Islet of Langerhans (tissue), 1 donor: ENCODE measurements around the gene KCNMA1.

Experiments used
- FAIRE-seq: peaks from one replicate; lab custom pipeline; 2011; peaks lifted over from hg19 to GRCh38; lab: Jason Lieb, UNC

Gene KCNMA1

DNA sequence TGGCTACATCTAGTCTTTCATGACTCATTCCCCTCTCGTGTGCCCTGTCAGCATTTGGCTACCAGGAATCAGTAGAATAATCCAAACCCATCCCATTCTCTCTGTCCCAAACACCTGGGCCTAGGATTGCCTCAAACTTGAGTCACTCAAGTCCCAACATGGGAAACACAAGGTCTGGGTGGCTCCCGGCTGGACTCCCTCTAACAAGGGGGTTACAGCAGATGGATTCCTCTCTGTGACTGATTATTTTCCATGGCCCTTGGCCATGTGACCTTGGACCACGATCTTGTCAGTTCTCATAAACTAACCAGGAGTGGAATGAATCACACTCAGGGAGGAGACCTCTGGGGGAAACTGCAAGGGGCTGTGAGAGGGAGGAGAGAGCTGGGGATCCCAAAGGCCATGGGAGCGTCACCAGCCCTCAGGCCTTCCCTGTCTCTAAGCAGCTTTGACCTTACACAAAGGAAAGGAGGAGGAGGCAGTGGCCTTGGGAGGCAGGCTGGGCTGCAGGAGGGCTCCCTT, 533.1 kb downstream of the KCNMA1 start:
- FAIRE-seq, result no peak

DNA sequence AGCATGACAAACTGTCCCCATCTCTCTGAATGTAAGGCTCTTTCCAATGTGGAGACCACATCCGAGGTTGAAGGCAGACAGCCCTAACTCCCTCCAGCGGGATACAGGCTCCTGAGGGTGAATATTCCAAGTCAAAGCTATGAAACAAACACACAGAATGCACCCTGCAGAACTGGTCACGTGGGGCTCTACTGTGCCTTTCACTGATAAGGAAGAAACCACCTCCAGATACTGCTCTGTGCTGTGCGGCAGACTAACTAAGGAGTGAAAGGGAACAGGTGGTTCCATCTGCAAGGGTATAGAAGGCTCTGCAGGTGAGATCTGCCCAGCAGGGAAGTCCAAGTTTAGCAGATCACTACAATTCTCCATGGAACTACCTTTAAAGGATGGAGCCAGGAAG, 534.4 kb downstream of the KCNMA1 start:
- no peak for FAIRE-seq

DNA sequence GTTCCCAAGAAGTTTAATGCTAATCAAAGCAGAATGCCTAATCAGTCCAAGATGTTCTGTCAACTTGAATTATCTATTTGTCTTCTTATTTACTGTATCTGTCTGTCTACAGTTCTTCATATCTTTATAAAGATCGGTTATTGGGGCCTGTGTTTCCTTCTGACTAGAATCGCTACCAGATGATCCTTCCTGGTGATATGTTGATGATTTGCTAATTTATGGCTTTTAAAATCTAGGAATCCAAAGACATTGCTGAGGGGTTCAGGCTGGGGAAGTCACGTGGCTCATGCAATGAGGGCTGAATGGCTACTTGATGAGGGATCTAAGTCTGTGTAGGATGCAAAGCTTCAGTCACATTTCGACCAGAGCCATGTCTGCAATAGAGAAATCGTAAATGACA, 536.3 kb downstream of the KCNMA1 start:
- no peak for FAIRE-seq

DNA sequence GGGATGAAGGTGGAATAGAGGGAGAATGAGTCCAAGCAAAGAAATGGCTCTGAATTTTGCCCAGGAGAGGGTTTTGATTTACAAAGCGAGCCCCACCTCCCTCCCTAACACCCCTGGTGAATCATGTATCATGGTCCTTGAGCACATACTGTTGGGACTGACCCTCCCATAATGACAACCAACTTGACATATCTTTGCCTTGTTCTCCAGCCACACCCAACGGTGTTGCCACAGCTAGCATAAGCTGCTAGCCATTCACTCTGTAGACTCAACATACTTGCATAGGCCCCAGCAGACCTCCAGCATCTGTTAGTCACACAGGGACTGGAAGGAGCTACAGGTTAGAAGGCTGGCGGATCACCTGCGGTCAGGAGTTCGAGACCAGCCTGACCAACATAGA, 538.5 kb downstream of the KCNMA1 start:
- FAIRE-seq, result no peak

DNA sequence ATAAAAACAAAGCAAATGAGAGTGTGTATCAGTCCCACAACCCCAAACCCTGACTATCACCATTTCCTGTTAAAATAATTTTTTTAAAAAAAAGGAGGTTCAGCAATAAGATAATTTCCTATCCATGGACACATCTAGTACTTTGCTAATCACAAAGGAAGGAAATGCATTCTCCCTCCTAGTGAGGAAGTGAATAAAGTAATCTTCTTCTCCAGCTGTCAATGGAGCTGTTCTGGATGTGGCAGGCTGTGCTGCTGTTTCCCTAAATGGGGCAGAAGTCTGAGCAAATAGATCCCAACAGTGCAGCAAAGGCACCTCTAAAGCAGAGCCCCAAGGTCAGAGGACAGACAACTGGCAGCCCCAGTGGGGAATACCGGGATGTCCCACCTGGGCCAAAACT, 540.0 kb downstream of the KCNMA1 start:
- no peak for FAIRE-seq

DNA sequence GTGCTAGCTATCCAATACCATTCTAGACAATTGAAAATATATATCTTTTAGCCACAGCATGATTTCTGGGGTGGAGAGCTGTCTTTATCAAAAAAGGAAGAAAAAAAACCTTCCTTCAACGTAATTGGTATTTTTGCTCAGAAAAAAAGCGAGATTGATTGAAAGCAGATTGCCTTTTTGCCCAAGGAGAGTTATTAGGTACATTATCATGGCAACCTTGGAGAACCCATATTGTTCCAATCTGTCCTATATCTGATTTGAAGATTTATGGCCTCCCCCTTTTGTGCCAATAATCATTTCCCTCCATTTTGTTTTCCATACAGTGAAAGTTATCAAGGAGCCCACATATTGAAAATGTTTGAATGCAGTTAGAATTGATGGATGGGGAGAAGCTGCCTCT, 544.5 kb downstream of the KCNMA1 start:
- FAIRE-seq, result no peak

DNA sequence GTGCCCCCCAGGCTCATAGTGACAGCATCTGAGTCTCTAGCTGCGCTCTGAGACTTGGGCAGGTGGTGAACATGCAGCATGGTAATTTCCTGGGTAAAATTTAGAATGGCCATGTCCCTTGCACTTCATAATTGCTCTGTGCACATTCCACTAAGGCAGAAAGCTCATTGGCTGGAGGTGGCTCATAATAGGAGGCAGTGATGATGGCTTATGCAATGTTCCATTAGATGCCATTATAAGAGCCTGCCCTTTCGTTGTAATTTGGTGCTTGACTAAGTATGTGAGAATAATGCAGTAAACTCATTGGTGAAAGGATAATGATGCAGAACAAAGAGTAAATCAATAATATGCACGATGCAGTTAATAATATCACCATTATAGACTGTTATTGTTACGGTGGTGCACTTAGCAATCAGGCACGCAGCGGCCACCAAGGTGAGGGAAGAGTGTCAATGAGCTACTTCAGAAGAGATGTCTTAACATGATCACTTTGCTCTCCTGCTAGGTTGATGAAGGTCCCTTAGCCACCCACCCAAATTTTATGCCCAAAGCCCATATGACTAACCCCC, 545.9 kb downstream of the KCNMA1 start:
- no peak for FAIRE-seq

DNA sequence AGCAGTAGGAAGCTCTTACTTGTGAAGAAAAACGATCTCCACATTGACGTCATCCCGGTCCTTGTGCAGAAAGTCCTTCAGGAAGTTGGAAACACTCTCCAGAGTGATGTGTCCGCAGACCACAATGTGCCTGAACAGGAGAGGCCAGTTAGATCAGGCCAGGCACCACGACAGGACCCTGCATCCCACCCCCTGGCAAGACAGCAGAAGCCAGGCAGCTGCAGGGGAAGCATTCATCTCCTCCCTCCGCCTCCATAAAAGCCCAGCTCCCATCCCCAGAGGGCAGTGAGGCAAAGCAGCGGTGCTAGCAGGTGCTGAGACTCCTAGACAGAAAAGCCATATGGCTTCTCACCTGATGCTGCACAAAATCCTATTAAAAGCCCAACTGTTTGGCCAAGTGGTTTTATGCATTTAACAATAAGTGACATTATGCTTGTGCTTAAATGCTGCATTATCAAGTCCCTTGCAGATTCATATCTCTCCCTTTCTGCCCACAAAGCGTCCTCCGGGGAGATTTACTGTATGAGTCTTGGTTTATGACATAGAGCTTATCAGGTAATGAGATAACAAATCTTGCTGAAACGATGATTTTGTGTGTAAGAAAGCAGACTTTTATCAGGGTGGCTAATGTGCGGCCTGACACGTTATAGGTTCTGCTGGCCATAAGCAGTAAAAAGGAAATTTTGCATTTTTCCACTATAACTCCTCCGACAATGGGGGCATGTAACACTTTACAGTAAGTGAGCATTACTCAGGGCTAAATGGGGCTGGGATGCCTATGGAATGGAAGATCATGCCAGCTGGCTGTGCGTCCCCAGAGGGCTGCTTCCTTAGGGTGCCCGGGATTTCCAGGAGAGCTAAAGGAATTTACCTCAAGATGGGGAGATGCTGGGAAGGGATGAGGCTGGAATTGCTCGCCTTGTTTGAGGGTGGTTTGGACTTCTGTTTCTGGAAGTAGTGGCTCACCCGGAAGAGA, 546.9 kb downstream of the KCNMA1 start:
- no peak for FAIRE-seq

DNA sequence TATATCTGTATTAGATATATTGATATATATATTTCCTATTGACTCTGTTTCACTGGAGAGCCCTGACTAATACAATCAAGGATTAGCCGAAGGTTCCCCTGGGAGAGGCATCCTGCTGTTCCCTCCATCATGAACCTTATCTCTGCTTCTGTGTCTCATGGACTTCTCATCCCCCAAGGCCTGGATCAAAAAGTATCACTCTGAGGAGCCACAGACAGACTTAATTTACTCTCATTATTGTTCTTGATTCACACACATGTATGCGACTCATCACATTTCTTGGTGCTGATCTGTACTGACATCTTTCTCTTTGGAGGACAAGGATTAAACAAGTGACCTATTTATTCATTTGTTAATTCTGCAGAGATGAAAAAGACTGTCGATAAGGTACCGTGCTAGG, 550.2 kb downstream of the KCNMA1 start:
- FAIRE-seq, result no peak

DNA sequence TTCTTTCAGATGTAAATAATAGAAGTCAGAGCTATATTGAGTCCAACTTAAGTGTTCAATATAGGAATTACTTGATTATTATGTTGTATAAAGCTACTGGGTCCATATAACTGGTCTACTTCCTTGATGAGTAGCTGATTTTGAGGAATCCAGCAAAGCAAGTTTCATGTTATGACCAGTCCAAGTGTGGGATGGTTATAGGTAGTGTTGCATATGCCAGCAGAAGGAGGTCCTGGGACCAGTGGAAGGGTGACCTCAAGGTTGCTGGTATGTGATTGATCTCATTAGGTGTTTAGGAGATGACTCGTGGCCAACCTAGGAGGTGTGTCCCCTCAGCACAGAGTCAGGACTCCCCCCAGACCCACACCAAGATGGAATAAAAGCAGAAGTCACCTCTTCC, 551.5 kb downstream of the KCNMA1 start:
- no peak for FAIRE-seq

DNA sequence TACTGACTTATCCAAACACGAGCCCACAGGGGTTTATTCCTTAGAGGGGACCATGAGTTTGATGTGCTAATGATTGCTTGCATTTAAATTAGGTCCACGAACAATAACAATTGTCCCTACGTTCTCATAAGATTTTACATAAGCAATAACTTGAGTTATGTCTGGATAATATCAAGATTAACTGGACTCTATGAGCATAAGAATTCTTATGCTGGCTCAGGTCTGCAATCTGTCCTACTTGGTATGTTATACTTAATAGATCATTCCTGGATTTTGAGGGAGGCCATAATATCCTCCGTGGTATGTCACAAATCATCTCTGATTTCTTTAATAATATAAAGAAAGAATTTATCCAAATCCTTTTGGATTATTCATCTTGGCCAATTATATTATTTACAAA, 552.3 kb downstream of the KCNMA1 start:
- FAIRE-seq, result no peak

DNA sequence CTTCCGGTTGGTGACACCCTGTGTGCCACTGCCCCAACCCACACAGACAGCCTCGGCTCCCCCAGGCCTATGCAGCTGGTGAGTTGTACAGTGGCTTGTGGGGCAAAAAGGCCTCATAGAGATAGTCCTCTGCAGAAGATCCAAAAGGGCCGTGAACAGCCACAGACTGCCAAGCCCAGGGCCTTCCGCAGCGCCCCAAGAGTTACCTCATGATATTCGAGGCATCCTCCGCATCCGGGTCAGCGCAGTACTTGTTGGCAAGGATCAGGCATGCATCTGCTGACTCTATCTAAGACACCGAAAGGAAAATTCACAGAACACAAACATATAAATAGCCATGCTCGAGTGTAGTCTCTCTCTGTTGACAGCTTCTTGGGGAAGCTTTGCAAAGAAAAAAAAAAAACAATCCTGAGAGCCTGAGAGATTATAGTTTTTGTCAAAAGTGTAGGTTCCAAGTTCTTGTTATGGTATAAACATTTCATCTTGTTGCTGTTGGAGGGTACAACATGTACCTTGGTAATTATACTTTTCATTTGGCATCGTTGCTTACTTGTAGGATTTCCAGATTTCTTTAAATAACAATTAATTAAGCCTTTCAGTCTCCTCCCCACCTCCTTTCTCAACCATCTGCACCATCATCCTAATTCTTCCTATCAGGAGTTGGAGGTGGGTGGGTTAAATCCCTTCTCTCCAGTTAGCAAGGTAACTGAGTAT, 553.0 kb downstream of the KCNMA1 start:
- FAIRE-seq, result no peak

DNA sequence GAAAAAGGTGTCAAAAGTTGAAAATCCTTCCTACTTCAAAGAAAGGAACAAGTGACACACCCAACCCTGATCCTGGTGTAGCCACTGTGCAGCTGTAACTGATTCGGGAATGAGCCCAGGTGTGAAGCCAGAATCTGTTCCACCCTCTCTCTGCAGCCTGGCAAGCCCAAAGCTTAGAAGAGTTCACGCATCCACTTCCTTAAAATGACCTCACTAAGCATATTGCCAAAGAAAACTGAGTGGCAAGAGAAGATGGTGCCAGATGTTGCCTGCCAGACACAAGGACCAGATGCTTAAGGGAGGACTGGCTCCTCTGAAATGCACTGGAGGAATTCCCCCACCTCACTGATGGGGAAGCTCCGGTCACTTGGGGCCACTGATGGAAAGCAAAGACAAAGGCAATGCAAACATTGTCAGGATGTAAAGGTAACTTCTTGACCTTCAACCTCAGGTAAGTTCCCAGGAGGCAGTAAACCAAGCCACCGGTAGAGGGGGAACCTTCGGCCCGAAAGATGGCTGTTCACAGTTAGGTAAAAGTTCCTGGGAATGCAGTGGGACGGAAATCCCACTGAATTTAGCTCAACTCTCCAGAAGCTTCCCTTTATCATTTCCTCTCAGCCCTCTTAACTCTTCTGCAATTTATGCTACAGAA, 554.9 kb downstream of the KCNMA1 start:
- no peak for FAIRE-seq

DNA sequence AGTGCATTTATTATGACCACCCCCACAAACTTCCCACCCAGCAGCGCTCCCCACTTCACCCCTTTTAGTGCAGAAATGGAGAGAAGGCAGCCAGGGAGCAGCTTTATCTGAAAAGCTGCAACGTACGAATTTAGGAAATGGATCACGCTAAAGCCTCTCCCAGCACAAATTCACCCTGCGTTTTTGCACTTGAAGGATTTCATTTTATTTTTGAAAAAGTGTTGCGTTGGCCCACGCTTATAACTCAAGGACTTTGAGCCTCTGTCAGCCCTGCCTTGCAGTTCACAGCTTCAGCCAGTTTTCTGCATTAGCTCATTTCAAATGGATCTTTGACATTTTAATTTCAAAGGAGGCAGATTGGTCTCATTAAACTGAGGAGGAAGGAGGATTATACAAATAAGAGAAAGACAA, 556.1 kb downstream of the KCNMA1 start:
- no peak for FAIRE-seq

DNA sequence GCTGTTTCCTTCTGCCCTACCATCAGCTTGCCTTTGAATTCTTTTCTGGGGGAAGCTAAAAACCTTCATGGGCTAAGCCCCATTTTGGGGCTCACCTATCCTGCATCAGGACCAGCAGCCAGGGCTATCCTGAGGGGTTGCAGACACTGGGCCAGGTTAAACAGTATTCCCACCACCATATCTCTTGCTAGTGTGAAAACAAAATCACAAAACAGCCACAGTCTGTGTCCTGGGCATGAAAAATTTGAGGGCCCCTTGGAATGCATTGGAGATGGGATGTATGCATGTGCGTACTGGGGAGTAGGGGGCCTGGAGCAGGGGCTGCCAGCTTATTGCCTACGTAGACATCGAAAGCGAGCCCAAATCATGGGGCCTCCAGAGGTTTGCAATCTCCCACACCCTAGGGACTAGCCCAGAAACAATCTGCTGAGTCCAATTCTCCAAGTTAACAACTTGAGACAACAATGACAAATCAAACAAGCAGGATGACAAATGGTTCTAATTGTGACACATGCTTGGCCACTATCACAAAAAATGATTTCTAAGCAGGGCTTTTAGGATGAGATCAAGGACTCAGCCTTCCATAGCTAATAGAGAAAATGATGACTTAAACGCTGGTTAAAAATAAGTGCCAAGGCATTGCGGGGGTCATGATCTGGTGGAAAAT, 557.1 kb downstream of the KCNMA1 start:
- no peak for FAIRE-seq

DNA sequence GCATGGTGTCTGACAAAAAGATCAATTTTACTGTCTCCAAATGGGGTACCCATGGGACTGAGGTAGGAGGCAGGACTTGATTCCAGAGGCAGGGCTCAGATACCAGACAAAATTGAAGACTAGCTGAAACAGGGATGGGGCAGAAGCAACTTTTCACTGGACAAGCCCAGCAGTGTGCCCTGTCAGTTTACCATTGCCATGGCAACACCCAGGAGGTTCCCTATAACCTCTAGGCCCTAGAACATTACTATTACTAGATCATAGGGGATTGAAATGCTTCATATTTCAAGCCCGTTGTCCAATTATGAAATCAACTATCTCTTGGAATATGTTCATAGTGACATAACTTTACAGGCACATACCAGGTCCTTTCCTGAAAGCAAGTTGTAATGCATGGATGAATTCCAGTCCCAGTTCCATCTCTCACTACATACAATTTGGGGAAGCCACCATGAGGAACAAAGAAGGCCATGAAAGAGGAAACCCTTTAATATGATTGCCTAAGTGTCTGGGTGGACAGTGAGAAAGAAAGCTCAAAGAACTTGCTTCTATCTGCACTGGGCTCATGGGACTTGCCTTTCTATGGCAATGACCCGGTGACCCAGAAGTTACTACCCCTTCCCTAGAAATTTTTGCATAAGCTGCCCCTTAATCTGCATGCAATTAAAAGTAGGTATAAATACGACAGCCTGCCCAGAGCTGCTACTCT, 557.9 kb downstream of the KCNMA1 start:
- FAIRE-seq, result no peak

DNA sequence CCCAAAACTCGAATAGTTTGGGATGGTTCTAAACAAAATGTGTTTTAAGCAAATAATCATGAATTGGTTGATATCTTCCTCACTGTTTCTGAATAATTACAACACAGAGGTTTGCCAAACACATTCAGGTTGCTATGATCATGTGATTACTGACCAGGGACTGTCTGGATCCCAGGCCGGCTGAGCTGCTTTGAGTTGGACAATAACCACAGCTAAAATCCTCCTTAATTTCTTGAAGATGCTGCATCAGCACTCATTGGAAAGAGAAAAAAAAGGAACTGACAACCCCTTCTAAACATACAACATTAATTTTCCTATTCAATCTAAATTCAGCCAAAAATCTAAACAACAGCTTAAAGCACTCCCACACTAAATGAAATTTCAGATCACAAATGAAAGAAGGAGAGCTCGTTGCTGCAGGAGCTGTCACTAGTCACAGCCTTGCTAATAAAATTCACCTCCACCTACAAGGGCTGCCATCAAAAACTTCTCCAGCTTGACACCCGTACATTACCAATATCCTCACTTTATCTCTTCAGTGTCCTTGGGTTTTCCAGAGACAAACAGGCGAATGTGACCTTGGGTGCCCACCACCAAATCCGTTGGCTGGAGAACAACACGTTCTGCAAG, 560.2 kb downstream of the KCNMA1 start:
- FAIRE-seq, result no peak

DNA sequence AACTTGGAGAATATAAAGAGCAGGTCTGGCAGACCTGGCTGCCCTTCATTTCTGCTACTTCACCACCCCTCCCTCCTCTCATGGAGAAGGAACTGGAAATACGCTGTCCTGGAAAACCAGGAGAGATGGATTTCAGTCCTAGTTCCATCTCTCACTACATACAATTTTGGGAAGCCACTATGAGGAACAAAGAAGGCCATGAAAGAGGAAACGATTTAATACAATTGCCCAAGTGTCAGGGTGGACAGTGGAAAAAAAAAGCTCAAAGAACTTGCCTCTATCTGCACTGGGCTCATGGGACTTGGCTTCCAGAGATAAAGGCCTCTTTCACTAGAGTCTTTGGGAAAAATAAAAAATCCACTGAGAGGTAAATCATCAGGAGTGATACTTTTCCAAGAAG, 561.7 kb downstream of the KCNMA1 start:
- FAIRE-seq, result no peak

DNA sequence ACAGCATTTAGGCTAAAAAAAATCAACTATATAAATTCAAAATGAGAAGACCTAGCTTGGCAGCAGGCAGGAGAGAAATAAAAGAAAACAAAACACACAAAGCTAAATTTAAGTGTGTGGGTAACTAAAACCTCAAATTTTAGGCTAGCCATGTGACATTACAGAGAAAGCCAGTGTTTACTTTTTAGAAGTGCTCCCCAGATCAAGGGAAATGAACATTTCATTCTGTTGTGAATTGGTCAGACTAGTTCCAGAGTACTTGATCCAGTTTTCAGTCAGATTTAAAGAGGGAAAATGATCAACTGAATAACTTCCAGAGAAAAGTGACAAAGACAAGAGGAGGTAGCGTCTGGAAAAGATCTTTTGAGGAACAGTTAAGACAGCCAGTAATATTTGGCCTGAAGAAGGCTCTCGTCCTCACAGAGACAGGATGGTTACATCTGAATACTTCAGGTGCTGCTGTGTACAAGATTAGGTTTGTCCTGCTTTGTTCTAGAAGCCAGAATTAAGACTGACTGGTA, 563.4 kb downstream of the KCNMA1 start:
- FAIRE-seq, result no peak

DNA sequence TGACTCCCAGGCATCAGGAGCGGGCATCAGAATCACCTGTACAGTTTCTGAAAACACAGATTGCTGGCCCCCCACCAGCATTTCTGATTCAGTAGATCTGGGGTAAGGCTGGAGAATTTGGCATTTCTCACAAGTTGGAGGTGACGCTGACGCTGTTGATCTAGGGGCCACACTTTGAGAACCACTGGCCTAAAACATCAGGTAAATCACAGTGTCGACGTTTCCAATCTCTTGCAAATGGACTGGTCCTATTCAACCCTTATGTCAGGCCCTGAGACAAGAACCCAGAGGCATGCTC, 564.0 kb downstream of the KCNMA1 start:
- FAIRE-seq, result no peak
